ENCODE data around the gene AFG1L.
"Not testable (repeated sequence)": the region's sequence is repeated elsewhere in the genome, so short reads cannot be mapped to it uniquely, and the experiment has no call there.

AFG1L gene

DNA sequence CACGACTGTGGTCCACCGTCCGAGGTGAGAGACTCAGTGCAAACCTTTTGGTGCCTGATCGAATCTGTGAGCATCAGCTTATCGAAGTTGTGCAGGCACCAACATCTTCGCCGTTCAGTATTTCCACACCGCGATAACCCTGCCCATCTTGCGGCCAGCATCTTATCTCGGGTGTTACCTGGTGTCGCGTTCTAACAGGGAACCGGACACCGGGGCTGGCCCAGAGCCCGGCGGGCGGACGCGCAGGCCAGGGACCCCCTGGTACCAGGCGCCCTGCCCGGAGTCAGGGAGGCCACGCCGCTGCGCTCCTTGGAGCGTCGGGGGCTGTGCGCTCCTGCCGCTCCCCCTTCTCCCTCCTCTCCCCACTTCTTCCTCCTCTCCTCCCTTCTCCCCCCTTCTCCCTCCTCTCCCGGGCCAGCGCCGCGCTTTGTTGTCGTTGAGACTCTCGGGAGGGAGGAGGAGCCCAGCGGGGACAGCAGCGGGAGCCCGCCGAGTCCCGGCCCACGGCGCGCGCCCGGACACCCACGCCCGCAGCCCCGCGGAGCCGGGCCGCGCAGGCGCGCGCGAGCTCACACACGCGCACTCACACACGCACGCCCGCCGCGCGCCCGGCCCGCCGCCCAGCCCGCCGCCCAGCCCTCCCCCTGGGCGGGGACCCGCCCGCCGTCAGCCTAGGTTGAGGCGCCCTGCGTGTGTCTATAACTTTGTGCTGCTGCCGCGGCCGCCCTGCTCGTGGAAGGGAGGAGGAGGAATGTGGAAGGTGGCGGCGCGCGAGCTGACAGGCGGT is 264.4 kb downstream of the AFG1L start:
- peak; percentile 71 for DNase-seq (ENCODE audit: low read depth)

DNA sequence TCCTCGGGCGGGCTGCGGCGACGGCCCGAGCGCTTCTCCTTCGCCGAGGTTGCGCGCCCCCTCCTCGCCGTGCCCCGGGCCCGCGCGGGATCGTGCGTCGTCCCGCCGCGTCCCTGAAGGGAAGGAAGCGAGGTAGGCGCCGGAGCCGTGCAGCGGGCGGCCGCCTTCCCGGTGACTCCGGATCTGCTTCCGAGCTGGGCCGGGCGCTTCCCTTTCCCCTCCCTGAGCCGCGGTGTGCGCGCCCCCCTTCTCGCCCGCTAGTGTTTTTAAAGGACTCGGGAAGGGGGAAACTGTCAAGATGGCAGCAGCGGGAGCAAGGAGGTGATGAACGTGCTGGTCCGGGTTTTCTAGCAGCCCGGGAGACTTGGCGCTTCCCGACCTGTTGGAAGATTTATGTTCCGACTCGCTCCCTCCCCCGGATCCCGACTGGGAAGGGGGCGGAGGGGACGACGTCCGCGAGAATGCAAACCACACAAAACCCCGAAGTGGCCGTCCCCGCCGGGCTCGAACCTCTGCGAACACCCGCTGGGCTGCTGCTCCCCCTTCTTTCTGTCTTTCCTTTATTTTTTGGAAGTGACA is 265.1 kb downstream of the AFG1L start:
- DNase-seq (ENCODE audit: low read depth) = no peak

DNA sequence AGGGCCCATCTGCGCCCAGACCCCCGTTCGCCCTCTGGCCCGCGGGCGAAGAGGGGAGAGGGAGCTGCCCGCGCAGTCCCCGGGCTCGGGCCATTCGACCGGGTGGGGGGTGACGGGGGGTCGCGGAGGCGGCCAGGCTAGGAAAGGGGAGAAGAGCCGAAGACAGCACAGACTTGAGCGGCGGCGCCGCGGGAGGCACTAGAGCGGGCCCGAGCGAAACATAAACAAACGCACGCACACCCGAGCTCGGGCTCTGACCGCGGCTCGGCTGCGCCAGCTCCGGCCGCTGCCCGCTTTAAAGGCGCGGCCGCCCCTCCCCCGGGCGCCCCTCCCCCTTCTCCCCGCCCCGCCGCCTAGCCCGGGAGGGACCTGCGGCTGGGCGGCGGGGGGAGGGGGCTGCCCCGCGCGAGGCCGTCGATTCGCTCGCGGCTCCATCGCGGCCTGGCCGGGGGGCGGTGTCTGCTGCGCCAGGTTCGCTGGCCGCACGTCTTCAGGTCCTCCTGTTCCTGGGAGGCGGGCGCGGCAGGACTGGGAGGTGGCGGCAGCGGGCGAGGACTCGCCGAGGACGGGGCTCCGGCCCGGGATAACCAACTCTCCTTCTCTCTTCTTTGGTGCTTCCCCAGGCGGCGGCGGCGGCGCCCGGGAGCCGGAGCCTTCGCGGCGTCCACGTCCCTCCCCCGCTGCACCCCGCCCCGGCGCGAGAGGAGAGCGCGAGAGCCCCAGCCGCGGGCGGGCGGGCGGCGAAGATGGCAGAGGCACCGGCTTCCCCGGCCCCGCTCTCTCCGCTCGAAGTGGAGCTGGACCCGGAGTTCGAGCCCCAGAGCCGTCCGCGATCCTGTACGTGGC is 265.8 kb downstream of the AFG1L start, which contains the start of gene FOXO3:
Gene FOXO3 (plus strand): TSS at position 455 of the 846 bp plus-strand sequence. CDS start 292 bp downstream, at position 747.
- peak; percentile 51 for DNase-seq (ENCODE audit: low read depth)

DNA sequence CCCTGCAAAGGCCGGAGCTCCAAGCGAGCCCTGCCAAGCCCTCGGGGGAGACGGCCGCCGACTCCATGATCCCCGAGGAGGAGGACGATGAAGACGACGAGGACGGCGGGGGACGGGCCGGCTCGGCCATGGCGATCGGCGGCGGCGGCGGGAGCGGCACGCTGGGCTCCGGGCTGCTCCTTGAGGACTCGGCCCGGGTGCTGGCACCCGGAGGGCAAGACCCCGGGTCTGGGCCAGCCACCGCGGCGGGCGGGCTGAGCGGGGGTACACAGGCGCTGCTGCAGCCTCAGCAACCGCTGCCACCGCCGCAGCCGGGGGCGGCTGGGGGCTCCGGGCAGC is 266.4 kb downstream of the AFG1L start:
- not testable (repeated sequence) for DNase-seq (ENCODE audit: low read depth)

DNA sequence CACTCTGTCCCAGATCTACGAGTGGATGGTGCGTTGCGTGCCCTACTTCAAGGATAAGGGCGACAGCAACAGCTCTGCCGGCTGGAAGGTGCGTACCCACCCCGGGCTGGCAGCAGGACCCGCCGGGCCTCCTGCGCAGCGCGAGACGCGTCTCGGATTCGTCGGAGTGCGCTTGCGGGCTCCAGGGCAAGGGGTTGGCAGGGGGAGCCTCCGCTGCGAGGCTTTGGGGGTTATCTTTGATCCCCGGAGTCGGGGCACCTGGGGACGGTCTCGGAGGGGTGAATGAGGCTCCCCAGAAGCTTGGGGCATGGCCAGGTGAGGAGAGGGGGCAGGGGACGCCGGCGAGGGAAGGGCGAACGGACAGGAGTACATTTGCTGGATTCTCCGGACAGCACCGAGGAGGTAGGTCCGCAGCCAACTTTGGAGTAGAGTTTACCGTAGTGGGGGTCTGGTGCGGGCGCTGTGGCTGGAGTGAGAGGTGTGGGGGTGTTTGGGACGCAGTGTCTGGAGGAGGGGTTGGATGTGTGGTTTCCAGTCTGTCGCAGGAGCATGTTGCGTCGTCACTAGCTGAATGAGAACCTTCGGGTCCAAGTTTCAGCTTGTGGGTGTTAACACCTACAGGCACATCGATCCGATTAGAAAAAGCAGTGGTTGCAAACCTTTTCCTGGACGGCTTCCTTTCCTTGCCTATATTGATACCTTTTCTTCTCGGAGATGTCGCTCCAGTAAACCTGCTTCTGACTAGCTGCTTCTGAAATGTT is 267.1 kb downstream of the AFG1L start:
- no peak for DNase-seq (ENCODE audit: low read depth)

DNA sequence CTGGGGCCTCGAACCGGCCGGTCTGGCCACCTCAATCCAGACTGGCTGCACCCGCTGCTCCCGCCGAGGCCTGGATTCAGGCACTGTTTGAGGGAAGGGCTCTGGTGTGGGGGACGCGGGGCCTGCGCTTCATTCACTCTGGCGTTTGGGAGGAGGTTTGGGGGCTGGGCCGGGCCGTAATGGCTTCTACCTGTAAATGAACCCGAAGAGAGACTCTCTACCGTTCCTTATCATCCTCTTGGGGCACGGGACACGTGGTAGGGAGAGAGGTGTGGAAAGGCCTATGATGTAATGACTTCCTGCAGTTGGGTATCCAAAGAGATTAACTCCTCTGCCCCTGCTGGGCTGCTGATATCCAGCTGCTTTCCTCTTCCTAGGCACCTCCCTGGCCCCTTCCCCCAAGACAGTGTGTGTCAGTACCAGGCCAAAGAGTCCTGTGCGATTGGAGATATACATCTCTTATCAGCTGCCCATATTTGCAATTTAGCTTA is 267.7 kb downstream of the AFG1L start:
- DNase-seq (ENCODE audit: low read depth) = no peak

DNA sequence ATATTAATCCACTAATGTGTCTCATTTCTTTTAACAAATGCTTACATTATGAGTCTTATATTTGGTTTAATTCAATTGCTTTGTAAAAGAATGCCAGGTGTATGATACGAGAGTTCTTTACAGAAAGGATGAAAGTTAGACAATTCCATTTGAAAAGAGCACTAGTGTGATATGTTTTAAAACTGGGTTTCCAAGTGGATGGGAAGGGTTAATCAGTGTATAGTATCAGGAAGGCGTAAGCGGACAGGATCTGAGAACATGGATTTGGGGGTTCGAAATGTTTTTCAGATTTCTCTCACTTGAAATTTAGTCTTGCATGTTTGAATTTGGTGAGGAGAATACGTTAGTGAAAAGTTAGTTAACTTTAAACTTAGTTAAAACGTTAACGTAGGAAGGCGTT is 268.4 kb downstream of the AFG1L start:
- DNase-seq (ENCODE audit: low read depth) = no peak

DNA sequence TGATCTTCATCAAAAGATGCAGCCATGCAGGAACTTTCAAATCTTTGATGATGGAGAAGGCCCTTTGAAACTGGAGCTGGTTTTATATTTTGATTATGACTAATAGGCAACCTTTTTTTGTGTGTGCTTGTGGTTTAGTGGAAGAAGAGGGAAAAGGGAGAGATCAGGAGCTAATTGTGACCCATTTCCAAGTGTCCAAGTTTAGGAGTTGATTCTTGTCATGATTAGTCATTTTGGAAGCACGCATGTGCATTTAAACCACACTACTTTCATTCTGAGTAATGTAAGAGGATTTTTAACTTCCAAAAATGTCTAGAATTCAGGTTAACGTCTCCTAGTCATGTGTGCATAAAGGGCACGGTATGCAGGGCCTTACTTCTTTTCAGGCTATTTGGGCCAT is 269.3 kb downstream of the AFG1L start:
- no peak for DNase-seq (ENCODE audit: low read depth)

DNA sequence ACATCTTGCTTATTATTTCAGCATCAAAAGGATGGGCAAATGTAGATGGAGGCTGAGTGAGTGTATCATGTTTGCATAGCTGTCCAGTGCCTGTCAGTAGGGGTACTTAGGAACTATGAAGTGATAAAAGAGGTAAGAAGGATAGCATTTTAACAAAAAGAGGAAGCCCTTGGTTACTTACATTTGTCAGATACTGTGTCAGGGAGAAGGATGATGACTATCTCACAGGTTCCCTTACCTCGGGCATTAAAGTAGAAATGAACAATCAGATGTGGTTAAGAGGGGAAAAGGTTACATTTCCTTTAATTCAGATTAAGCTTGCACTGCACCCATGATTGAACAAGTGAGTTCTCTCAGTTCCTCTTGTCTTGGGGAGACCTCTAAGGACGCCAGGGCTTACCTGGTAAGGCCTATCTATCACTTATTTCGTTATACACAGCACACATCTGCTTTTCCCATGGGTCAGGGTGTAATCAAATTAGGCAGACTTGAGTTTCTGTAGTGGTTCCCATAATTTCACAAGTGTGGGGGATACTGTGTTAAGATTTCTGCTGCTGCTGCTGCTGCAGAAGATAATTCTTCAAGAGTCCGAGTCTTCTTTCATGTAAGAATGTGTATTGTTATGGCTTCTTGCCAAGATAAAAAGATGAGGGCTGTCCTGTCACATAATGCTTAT is 270.4 kb downstream of the AFG1L start:
- DNase-seq (ENCODE audit: low read depth) = no peak

DNA sequence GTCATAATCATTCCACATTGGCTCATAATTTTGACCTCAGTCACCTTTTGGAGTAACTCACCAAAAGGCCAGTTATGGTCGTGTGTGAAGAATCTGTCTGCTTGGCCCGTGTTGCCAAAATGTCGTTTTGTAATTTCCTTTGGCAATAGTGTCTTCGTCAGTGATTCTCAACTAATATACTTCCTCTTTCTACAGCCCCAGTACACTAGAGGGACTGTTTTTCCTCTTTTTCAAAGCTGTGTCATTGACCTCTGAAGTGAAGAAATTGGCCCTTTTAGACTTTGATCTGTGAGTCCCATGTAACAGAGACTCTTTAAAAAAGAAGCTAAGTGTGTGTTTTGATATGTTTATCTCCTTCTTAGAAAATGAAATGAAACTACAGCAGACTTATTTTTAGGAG is 271.0 kb downstream of the AFG1L start:
- DNase-seq (ENCODE audit: low read depth) = no peak

DNA sequence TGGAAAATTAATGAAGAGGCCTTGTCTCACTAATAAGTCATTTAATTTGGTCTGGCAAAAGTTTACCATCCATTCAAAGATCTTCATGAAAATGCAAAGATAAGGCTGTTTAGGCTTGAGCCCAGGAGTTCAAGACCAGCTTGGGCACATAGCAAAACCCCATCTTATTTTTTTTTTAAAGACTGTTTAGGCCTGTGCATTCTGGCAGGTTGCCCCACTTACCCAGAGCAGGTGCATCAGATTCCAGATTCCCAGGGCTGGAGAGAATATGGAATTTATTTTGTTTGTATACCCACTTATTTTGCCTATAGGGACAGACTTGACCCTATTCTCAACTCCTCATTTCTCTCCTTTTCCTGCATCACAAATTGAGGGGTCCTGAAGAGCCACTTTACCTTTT is 271.6 kb downstream of the AFG1L start:
- DNase-seq (ENCODE audit: low read depth) = no peak

DNA sequence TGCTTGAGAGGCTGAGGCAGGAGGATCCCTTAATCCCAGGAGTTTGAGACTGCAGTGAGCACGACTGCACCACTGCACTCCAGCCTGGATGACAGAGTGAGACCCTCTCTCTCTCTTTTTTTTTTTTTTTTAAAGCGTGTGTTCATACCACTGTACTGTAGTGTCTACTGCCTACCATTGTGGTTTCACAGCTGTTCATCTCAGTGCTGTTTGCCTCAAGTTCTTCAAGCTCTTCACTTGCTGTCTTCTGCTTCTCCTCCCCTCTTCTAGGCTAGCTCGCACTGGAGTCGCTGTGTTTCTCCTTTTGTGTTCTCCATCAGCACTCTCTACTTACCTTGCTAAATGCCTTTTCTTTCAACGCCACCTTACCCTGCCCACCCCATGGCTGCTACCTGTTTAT is 273.2 kb downstream of the AFG1L start:
- DNase-seq (ENCODE audit: low read depth) = no peak

DNA sequence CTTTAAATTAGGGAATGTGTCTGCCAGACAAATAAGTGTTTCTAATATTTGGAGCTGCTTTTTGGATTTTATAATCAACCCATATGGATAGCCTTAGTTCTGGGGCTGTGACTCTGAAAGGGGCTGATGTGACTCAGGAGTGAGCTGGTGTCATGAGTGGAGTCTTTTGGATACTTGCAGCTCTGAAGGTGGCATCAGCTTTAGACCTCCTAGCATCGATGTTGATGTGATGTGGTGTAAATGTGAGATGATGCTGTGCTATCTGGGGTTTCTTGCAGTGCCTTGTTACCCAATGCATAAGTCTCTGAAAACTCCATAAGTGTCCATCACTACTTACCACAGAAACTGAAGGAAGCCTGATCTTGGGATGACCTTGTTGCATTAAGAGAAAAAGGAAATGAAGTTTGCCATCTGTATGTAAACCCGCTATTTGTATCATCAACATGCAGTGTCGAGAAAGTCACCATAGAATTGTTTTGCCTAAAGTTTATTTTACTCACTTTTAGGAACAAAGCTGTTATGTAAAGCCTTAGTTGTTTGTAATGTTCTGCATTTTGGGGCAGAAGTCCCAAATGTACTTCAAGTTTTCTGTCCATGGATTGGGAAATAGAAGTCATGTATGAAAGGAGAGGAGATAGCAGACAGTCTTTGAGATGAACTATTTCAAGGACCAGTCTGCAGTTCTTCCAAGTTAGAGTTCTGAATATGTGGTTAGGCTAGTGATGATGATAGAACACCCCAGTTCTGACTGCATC is 273.9 kb downstream of the AFG1L start:
- no peak for DNase-seq (ENCODE audit: low read depth)

DNA sequence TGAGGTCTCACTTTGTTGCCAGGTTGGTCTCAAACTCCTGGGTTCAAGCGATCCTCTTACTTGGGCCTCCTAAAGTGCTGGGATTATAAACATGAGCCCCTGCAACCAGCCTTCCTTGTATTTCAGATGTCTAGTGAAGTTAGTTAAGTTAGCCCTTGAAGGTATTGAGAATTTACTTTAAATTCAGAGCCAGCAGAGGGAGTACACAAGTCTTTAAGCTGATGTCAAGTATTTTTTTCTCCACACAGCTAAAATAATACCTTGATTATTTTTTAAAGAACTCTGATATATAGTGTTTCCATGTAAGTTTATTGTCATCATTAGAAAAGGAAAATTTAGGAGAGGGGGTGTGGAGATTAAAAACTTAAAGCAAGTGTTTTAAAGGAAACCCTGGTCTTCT is 275.7 kb downstream of the AFG1L start:
- DNase-seq (ENCODE audit: low read depth) = no peak

DNA sequence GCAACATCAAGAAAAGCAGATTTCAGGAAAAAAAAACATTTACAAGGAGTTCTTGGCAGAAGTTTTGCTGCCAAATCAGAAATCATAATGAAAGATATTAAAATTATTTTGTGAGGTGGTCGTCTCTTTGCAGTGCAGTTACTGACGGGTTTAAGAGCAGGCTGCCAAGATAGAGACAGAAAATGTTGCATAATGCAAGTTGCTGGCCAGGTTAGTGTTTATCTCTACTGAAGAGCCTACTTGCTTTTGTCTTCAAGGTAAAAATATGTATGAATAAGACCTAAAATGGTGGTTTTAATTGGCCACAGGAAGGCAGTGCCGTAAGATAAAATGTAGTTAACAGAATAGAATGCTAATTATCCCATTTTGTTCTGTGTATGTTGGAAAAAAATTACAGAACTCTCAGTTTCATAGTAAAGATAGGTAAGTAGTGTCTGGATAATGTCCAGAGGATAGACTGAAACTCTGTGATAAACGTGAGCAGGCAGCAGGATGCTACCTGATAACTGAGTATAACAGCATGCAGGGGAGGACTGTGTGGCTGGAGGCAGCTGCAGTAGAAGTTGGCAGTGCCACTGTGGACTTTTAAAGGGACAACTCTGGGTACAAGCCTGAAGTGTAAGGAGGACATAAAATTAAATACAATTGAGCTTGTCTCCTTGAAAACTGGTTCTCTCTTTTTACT is 279.7 kb downstream of the AFG1L start:
- DNase-seq (ENCODE audit: low read depth) = no peak
